Liver (tissue), 3 donors: ENCODE data around the gene VEGFA.
A peak's percentile ranks its signal among the peaks of the same experiment; 100 is the strongest.

ENCODE experiments used
- ATF3 ChIP-seq: IDR thresholded peaks from 2 replicates; pipeline ENCODE4 v1.6.1; 2016; ENCODE audit warnings: antibody characterized with exemption
- CTCF ChIP-seq: fragments of 150-350 bp; IDR thresholded peaks from 2 replicates; pipeline ENCODE4 v1.5.1; 2017; ENCODE audit warnings: improper control_type of control experiment, low read depth, low read length; ENCODE audit not compliant: missing input control
- EGR1 ChIP-seq, 2 donors: IDR thresholded peaks; 2 replicates each; pipeline ENCODE4 v1.6.1; 2016 to 2018; ENCODE audit warnings: antibody characterized with exemption in 2 of 2, low read depth in 2 of 2
- FOXA1 ChIP-seq: IDR thresholded peaks from 2 replicates; pipeline ENCODE4 v1.6.1; 2016; ENCODE audit warnings: antibody characterized with exemption
- GABPA ChIP-seq, 2 donors: IDR thresholded peaks in 1 of 2; conservative IDR thresholded peaks in 1 of 2; 2 replicates each; pipeline ENCODE4 v1.6.1; 2016; ENCODE audit warnings: antibody characterized with exemption in 2 of 2, mild to moderate bottlenecking in 1 of 2, moderate library complexity in 1 of 2
- JUND ChIP-seq, 2 donors: IDR thresholded peaks; 2 replicates each; pipeline ENCODE4 v1.6.1; 2016; ENCODE audit warnings: antibody characterized with exemption in 2 of 2
- NR2F2 ChIP-seq: IDR thresholded peaks from 2 replicates; pipeline ENCODE4 v1.6.1; 2016; ENCODE audit warnings: antibody characterized with exemption
- RAD21 ChIP-seq, 2 donors: IDR thresholded peaks; 2 replicates each; pipeline ENCODE4 v1.6.1; 2016; ENCODE audit warnings: antibody characterized with exemption in 2 of 2, mild to moderate bottlenecking in 2 of 2
- REST ChIP-seq: IDR thresholded peaks from 2 replicates; pipeline ENCODE4 v1.6.1; 2016; ENCODE audit warnings: antibody characterized with exemption, mild to moderate bottlenecking
- TAF1 ChIP-seq: conservative IDR thresholded peaks from 2 replicates; pipeline ENCODE4 v1.6.1; 2016; ENCODE audit warnings: antibody characterized with exemption, mild to moderate bottlenecking
- YY1 ChIP-seq: IDR thresholded peaks from 2 replicates; pipeline ENCODE4 v1.6.1; 2016; ENCODE audit warnings: antibody characterized with exemption, mild to moderate bottlenecking
- ZBTB33 ChIP-seq: IDR thresholded peaks from 2 replicates; pipeline ENCODE4 v1.6.1; 2016; ENCODE audit warnings: antibody characterized with exemption
- donor health status: healthy.
- donor health status: healthy.

- TF ChIP-seq CTCF (peak; percentile 64), ZBTB33 (no peak), TAF1 (peak; percentile 42), YY1 (no peak), REST (no peak), ATF3 (no peak), RAD21 (IDR thresholded peaks at IDR 0.05) (peak; percentile 65 to 73), GABPA (IDR thresholded peaks at IDR 0.05 in 1 of 2, conservative IDR thresholded peaks at IDR 0.05 in 1 of 2) (no peak), JUND (IDR thresholded peaks at IDR 0.05) (no peak), NR2F2 (no peak), FOXA1 (no peak), EGR1 (IDR thresholded peaks at IDR 0.05; ENCODE audit: low read depth in 2 of 2) (no peak)
These were observed 3.3 kb downstream of the VEGFA start for GRCh38 chr6:43773050-43773979.
